H1 (cell line): Measurements from ENCODE around the gene SOAT2. TPM values are rescaled to one million over a fixed set of nuclear protein-coding genes. Genes with fewer than 3 reads are reported as not detected.
A peak's percentile ranks its signal among the peaks of the same experiment; 100 is the strongest.

Experiments
- CTCF ChIA-PET: fragments of 300-600 bp; sonication (Branson Sonifier 250); formaldehyde crosslinking; loops from one replicate; lab custom pipeline; 2021; ENCODE audit not compliant: partially characterized antibody; lab: Charles Lee
- POLR2A ChIA-PET: fragments of 300-600 bp; sonication (Branson Sonifier 250); formaldehyde crosslinking; loops from one replicate; lab custom pipeline; 2021; ENCODE audit warnings: inconsistent platforms; ENCODE audit not compliant: partially characterized antibody; lab: Charles Lee
- DNase-seq, 2 experiments: peaks; one replicate each; pipeline versions ENCODE4 v3.0.0 to v3.0.0-alpha.2; 2010 to 2022; ENCODE audit warnings: low spot score in 2 of 2, low read depth in 1 of 2, mixed read lengths in 1 of 2
- FAIRE-seq: peaks from 2 replicates; lab custom pipeline; 2011; peaks lifted over from hg19 to GRCh38; lab: Jason Lieb, UNC
- H2AFZ ChIP-seq: 2 replicates; pipeline ENCODE4 v1.8.1; 2012; ENCODE audit warnings: low read length, inconsistent platforms
- H2AK5ac ChIP-seq: 2 replicates; pipeline ENCODE4 v1.6.1; 2013; ENCODE audit warnings: low read depth, low read length
- H2BK120ac ChIP-seq: replicated peaks from 2 replicates; pipeline ENCODE3; 2013; ENCODE audit warnings: low read depth, low read length, inconsistent platforms
- H2BK12ac ChIP-seq: 2 replicates; pipeline ENCODE4 v1.6.1; 2013; ENCODE audit warnings: low read depth, low read length
- H2BK15ac ChIP-seq: 2 replicates; pipeline ENCODE4 v1.6.1; 2013; ENCODE audit warnings: low read length
- H2BK20ac ChIP-seq: 2 replicates; pipeline ENCODE4 v1.6.1; 2013; ENCODE audit warnings: low read length
- H2BK5ac ChIP-seq: 2 replicates; pipeline ENCODE4 v1.6.1; 2013; ENCODE audit warnings: low read depth, low read length
- H3K14ac ChIP-seq: 2 replicates; pipeline ENCODE4 v1.6.1; 2013; ENCODE audit warnings: inconsistent platforms; ENCODE audit not compliant: insufficient read length
- H3K18ac ChIP-seq: 2 replicates; pipeline ENCODE4 v1.6.1; 2013; ENCODE audit warnings: low read length; ENCODE audit errors: extremely low read depth
- H3K23ac ChIP-seq: 2 replicates; pipeline ENCODE4 v1.6.1; 2013; ENCODE audit warnings: inconsistent platforms; ENCODE audit not compliant: insufficient read length
- H3K23me2 ChIP-seq: 2 replicates; pipeline ENCODE4 v1.6.1; 2013; ENCODE audit warnings: low read depth, low read length
- H3K27ac ChIP-seq: 2 replicates; pipeline ENCODE4 v1.6.1; 2011; ENCODE audit warnings: low read depth, low read length, inconsistent platforms
- H3K27me3 ChIP-seq, 4 experiments: replicated peaks in 1 of 4; 1 replicate in 1 of 4; 2 replicates in 3 of 4; pipeline versions ENCODE4 v1.6.1 to v1.8.1; 2011 to 2013; ENCODE audit warnings: low read length in 3 of 4, mild to moderate bottlenecking in 3 of 4, inconsistent platforms in 2 of 4, mixed read lengths in 2 of 4, moderate library complexity in 1 of 4; ENCODE audit not compliant: control insufficient read depth in 3 of 4, insufficient read depth in 3 of 4; ENCODE audit errors: extremely low read depth in 1 of 4
- H3K36me3 ChIP-seq, 4 experiments: 2 replicates each; pipeline versions ENCODE4 v1.6.1 to v1.8.1; 2011 to 2013; ENCODE audit warnings: mild to moderate bottlenecking in 4 of 4, low read length in 3 of 4, moderate library complexity in 2 of 4, control low read depth in 1 of 4, inconsistent platforms in 1 of 4; ENCODE audit not compliant: insufficient read depth in 4 of 4, control insufficient read depth in 2 of 4
- H3K4ac ChIP-seq: replicated peaks from 2 replicates; pipeline ENCODE3; 2013; ENCODE audit warnings: low read length, low read depth, mixed read lengths, inconsistent platforms; ENCODE audit not compliant: insufficient read length
- H3K4me1 ChIP-seq, 4 experiments: replicated peaks in 1 of 4; 1 replicate in 1 of 4; 2 replicates in 3 of 4; pipeline versions ENCODE4 v1.6.1 to v1.8.1; 2011 to 2013; ENCODE audit warnings: low read length in 3 of 4, inconsistent platforms in 2 of 4, mixed read lengths in 1 of 4; ENCODE audit not compliant: insufficient read depth in 4 of 4, control insufficient read depth in 3 of 4
- H3K4me2 ChIP-seq, 2 experiments: 2 replicates each; pipeline versions ENCODE4 v1.6.1 to v1.8.1; 2011 to 2013; ENCODE audit warnings: low read depth in 2 of 2, low read length in 2 of 2, control low read depth in 1 of 2, inconsistent platforms in 1 of 2, mild to moderate bottlenecking in 1 of 2; ENCODE audit not compliant: insufficient read depth in 1 of 2
- H3K4me3 ChIP-seq, 4 experiments: fragments of 200-600, 300-600 bp in 1 of 4; sonication (generic), shearing (Covaris generic), sonication (Bioruptor Twin) in 1 of 4; 2 replicates each; pipeline versions ENCODE4 v1.5.1 to v1.8.1; 2011 to 2016; ENCODE audit warnings: low read length in 4 of 4, low read depth in 3 of 4, control low read depth in 2 of 4, inconsistent platforms in 2 of 4, mild to moderate bottlenecking in 2 of 4, mixed read lengths in 1 of 4, moderate library complexity in 1 of 4; ENCODE audit not compliant: insufficient read depth in 2 of 4; ENCODE audit errors: extremely low read depth in 1 of 4
- H3K56ac ChIP-seq: replicated peaks from 2 replicates; pipeline ENCODE3; 2013; ENCODE audit warnings: low read depth, mild to moderate bottlenecking, mixed read lengths, low read length, inconsistent platforms; ENCODE audit not compliant: insufficient read length
- H3K79me1 ChIP-seq: 2 replicates; pipeline ENCODE4 v1.6.1; 2013; ENCODE audit warnings: low read depth, low read length, control low read depth
- H3K79me2 ChIP-seq, 2 experiments: 2 replicates each; pipeline versions ENCODE4 v1.6.1 to v1.8.1; 2012 to 2013; ENCODE audit warnings: low read length in 2 of 2, mild to moderate bottlenecking in 2 of 2, inconsistent platforms in 1 of 2; ENCODE audit not compliant: insufficient read depth in 2 of 2, control insufficient read depth in 1 of 2
- H3K9ac ChIP-seq, 4 experiments: replicated peaks in 1 of 4; 1 replicate in 1 of 4; 2 replicates in 3 of 4; pipeline versions ENCODE4 v1.6.1 to v1.8.1; 2011 to 2013; ENCODE audit warnings: low read depth in 3 of 4, low read length in 3 of 4, control low read depth in 2 of 4, mild to moderate bottlenecking in 2 of 4, moderate library complexity in 2 of 4, inconsistent platforms in 1 of 4; ENCODE audit errors: extremely low read depth in 1 of 4
- H3K9me3 ChIP-seq, 2 experiments: 2 replicates each; pipeline versions ENCODE4 v1.6.1 to v1.8.1; 2012 to 2013; ENCODE audit warnings: mild to moderate bottlenecking in 2 of 2, moderate library complexity in 2 of 2, control low read depth in 1 of 2, inconsistent platforms in 1 of 2, low read depth in 1 of 2, low read length in 1 of 2, mixed read lengths in 1 of 2; ENCODE audit not compliant: insufficient read depth in 2 of 2
- H4K20me1 ChIP-seq, 2 experiments: replicated peaks in 1 of 2; 2 replicates each; pipeline versions ENCODE3 to v1.8.1; 2011 to 2013; ENCODE audit warnings: inconsistent platforms in 2 of 2, low read length in 2 of 2, mild to moderate bottlenecking in 1 of 2; ENCODE audit not compliant: insufficient read depth in 2 of 2, control insufficient read depth in 1 of 2
- H4K5ac ChIP-seq: 2 replicates; pipeline ENCODE4 v1.6.1; 2013; ENCODE audit warnings: low read length, low read depth, mixed read lengths, inconsistent platforms; ENCODE audit not compliant: insufficient read length
- H4K8ac ChIP-seq: 2 replicates; pipeline ENCODE4 v1.8.0; 2013; ENCODE audit warnings: mild to moderate bottlenecking, moderate library complexity, low read length, inconsistent platforms; ENCODE audit not compliant: insufficient read depth; ENCODE audit errors: extremely low read depth
- H4K91ac ChIP-seq: replicated peaks from 2 replicates; pipeline ENCODE3; 2013; ENCODE audit warnings: low read length, mixed read lengths, inconsistent platforms; ENCODE audit not compliant: insufficient read length
- ASH2L ChIP-seq: fragments of 200-600, 300-600 bp; sonication (generic); IDR thresholded peaks from one replicate; pipeline ENCODE4 v1.7.1; 2017; ENCODE audit warnings: low read length
- NRF1 ChIP-seq: IDR thresholded peaks from 2 replicates; pipeline ENCODE4 v1.6.1; 2011; ENCODE audit warnings: mild to moderate bottlenecking, low read depth, low read length, improper control_type of control experiment
- RAD21 ChIP-seq, 2 experiments: IDR thresholded peaks in 1 of 2; conservative IDR thresholded peaks in 1 of 2; 2 replicates each; pipeline ENCODE4 v1.6.1; 2011; ENCODE audit warnings: low read depth in 2 of 2, low read length in 2 of 2, improper control_type of control experiment in 1 of 2, inconsistent platforms in 1 of 2, mild to moderate bottlenecking in 1 of 2, moderate library complexity in 1 of 2
- RBBP5 ChIP-seq: IDR thresholded peaks from 2 replicates; pipeline ENCODE4 v1.7.1; 2012; ENCODE audit warnings: low read depth, mild to moderate bottlenecking, inconsistent platforms, low read length, moderate library complexity, borderline replicate concordance
- RFX5 ChIP-seq: IDR thresholded peaks from 2 replicates; pipeline ENCODE4 v1.6.1; 2011; ENCODE audit warnings: low read depth, low read length, improper control_type of control experiment, borderline replicate concordance
- SP1 ChIP-seq: IDR thresholded peaks from 2 replicates; pipeline ENCODE4 v1.6.1; 2011; ENCODE audit warnings: low read depth, low read length
- TAF1 ChIP-seq: IDR thresholded peaks from 2 replicates; pipeline ENCODE4 v1.6.1; 2011; ENCODE audit warnings: mild to moderate bottlenecking, low read depth, low read length
- WGBS, 2 experiments: shearing (Covaris generic) in 1 of 2; methylation state at CpG; one replicate each; pipeline versions ENCODE4 v1.1.6 to v1.1.7; 2013 to 2015; ENCODE audit warnings: low lambda C conversion rate in 2 of 2, mixed read lengths in 2 of 2, inconsistent platforms in 1 of 2, low coverage in 1 of 2, missing lambda C conversion rate in 1 of 2; ENCODE audit not compliant: insufficient replicate concordance in 2 of 2, insufficient coverage in 1 of 2, insufficient read length in 1 of 2; ENCODE audit errors: extremely low coverage in 1 of 2, missing lambda C conversion rate in 1 of 2; 5-methylcytosine and 5-hydroxymethylcytosine counted together
- polyA plus RNA-seq, 7 experiments: library from polyadenylated mRNA; depleted of rRNA in 3 of 7; stranded (reverse) in 5 of 7; unstranded in 2 of 7; fragments of >200 nt in 5 of 7; fragments of 200-250 nt in 2 of 7; gene quantifications; 1 replicate in 5 of 7; 2 replicates in 1 of 7; 4 replicates in 1 of 7; pipeline versions ENCODE4 v1.2.1 to v1.2.3, GENCODE V29; 2011 to 2013; ENCODE audit warnings: missing spikeins in 2 of 7, mixed read lengths in 2 of 7
- total RNA-seq: library from RNA; stranded (reverse); fragmentation: NEBNext Ultra II Directional; extraction: Animal tissue kit (Norgen Biotek cat#: 25700); gene quantifications from 2 replicates; pipeline ENCODE4 v1.2.1, GENCODE V29; 2021

Gene SOAT2
- total and polyA plus RNA-seq, 2 of the 8 experiments (the other 6 are each of a cell fraction or from before 2014, with no cell fraction given) = 0.08 TPM; not detected in 1

DNA sequence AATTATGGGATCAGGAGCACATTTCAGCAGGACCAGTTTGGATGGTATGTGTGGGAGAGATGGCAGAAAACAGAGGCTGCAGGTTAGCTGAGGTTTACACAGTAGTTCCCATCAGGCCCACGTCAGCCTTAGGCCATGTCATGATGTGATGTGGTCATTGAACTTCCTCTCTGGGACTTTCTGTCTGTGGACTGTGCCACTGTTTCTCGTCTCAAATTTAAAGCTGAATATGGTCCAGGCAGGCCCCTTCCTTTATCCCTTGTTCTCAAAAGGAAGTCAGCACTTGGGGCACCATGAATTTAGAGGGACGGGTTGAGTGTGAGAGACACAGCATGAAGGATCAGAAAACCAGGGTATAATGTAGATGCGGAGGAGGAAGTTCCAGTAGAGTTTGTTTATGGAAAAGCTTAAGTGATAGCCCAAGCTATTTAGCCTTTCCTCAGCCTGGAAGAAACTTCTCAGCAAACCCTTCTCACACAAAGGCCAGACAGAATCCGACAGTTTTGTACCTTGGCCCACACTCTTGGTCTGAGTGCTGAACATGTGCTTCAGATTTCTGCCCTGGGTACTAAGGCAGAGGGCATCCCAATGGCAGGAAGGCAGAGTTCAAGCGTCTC, 9.4 kb upstream of the SOAT2 start:
- Histone ChIP-seq H3K4me1 (peaks cover 2 to 17% (median 3%) of the 10 kb centered on the region in 4 experiments), H2BK12ac (no peak overlapping the region), H3K79me2 (no peaks in the 10 kb centered on the region), H3K56ac (no peak overlapping the region), H2AFZ (0 out of 2 replicates have a peak overlapping the region, but pooled peaks have one; percentile 28), H2AK5ac (0 out of 2 replicates have a peak overlapping the region, but pooled peaks have one; percentile 57), H3K18ac (no peak overlapping the region), H4K91ac (no peak overlapping the region), H4K20me1 (no peaks in the 10 kb centered on the region), H3K23ac (no peak overlapping the region), H3K14ac (no peak overlapping the region), H3K4me3 (no peak overlapping the region), H4K5ac (no peak overlapping the region), H3K79me1 (no peaks in the 10 kb centered on the region), H2BK5ac (no peak overlapping the region), H3K23me2 (peaks cover 25% of the 10 kb centered on the region), H3K4me2 (no peak overlapping the region), H3K27me3 (peaks cover 0 to 22% (median 13%) of the 10 kb centered on the region in 4 experiments; a peak in 5 of 7 replicates), H3K27ac (no peak overlapping the region), H4K8ac (no peak overlapping the region), H3K36me3 (no peaks in the 10 kb centered on the region), H2BK120ac (no peak overlapping the region), H2BK15ac (no peak overlapping the region), H3K9me3 (no peaks in the 10 kb centered on the region), H3K9ac (no peak overlapping the region; a peak in 1 of 7 replicates), H2BK20ac (no peak overlapping the region), H3K4ac (no peak overlapping the region)
- FAIRE-seq (no peak), DNase-seq (no peak)
- POLR2A ChIA-PET = interaction anchor here (0.7 to 2.9 kb wide), 5 partner anchors 9 to 31 kb away, joined by 3 to 13 read pairs (median 4); partner anchors contain the start of genes SOAT2 and SPRYD3
- 74% methylated on average over 6 of the region's 6 CpGs; no CpG with 5 or more reads in 1 of the 2 experiments for WGBS, 2 experiments
- TF ChIP-seq SP1 (no peak), RAD21 (IDR thresholded peaks at IDR 0.05 in 1 of 2, conservative IDR thresholded peaks at IDR 0.05 in 1 of 2; ENCODE audit: low read depth in 2 of 2, low read length in 2 of 2) (no peak), TAF1 (no peak), RBBP5 (no peak), ASH2L (no peak), RFX5 (no peak), NRF1 (no peak)
- CTCF ChIA-PET = interaction anchor here (0.7 to 19.1 kb wide), 6 partner anchors 9 to 707 kb away, joined by 3 to 531 read pairs (median 4); partner anchors contain the start of genes SOAT2 and SPRYD3
